Body of pancreas (tissue), 4 donors: ENCODE data around the gene PIP5K1B.

Experiments
- CTCF ChIP-seq, 7 experiments: fragments of 450-650 bp in 4 of 7; fragments of 200-600 bp in 3 of 7; sonication (generic) in 3 of 7; IDR thresholded peaks; one replicate each; pipeline ENCODE4 v1.5.1; 2016 to 2019; ENCODE audit warnings: antibody characterized with exemption in 7 of 7
- POLR2A ChIP-seq, 3 donors: fragments of 450-650 bp; IDR thresholded peaks; one replicate each; pipeline ENCODE4 v1.6.1; 2016; ENCODE audit warnings: antibody characterized with exemption in 3 of 3, mild to moderate bottlenecking in 2 of 3

GRCh38 chr9:68859347-68859746 is 154.3 kb downstream of the PIP5K1B start:
- no peak for TF ChIP-seq POLR2A (IDR thresholded peaks at IDR 0.05)
- TF ChIP-seq CTCF (IDR thresholded peaks at IDR 0.05) = no peak
